IMR-90 (cell line): Measurements from ENCODE around the gene LRPPRC. TPM values are rescaled to one million over a fixed set of nuclear protein-coding genes. Genes with fewer than 3 reads are reported as not detected.

Experiments used
- ATAC-seq: fragments of 200-7000 bp; cut with Tn5 transposase; 2 replicates; pipeline ENCODE4 v1.9.1; 2020; ENCODE audit warnings: low read depth, mild to moderate bottlenecking, moderate library complexity
- BruUV-seq: library from RNA; stranded (reverse); fragments of 400-500 nt; replicated peaks from 2 replicates; lab custom pipeline; 2021; lab: Mats Ljungman, UMichigan
- CTCF ChIA-PET: fragments of 300-600 bp; formaldehyde crosslinking; extraction: SDS; loops from one replicate; lab custom pipeline; 2021; ENCODE audit warnings: antibody characterized with exemption; lab: Yijun Ruan, JAX
- POLR2A ChIA-PET: fragments of 300-600 bp; sonication (Branson Sonifier 250); formaldehyde crosslinking; loops from one replicate; lab custom pipeline; 2022; ENCODE audit warnings: antibody characterized with exemption; ENCODE audit not compliant: unreplicated experiment; lab: Charles Lee
- DNase-seq: peaks from one replicate; pipeline ENCODE4 v3.0.0; 2013
- H2AFZ ChIP-seq: replicated peaks from 2 replicates; pipeline ENCODE3; 2013; ENCODE audit warnings: low read length, mild to moderate bottlenecking; ENCODE audit not compliant: poor library complexity
- H2AK5ac ChIP-seq: 2 replicates; pipeline ENCODE4 v1.6.1; 2013; ENCODE audit warnings: low read depth, low read length, inconsistent platforms
- H2AK9ac ChIP-seq: replicated peaks from 2 replicates; pipeline ENCODE3; 2013; ENCODE audit warnings: mild to moderate bottlenecking, low read depth, low read length, moderate library complexity; ENCODE audit not compliant: poor library complexity
- H2BK120ac ChIP-seq: 2 replicates; pipeline ENCODE4 v1.6.1; 2013; ENCODE audit warnings: low read depth, low read length, inconsistent platforms
- H2BK15ac ChIP-seq: 3 replicates; pipeline ENCODE4 v1.6.1; 2013; ENCODE audit warnings: low read depth, low read length, inconsistent platforms
- H2BK20ac ChIP-seq: 2 replicates; pipeline ENCODE4 v1.6.1; 2013; ENCODE audit warnings: low read depth, mild to moderate bottlenecking, inconsistent platforms, low read length, moderate library complexity
- H2BK5ac ChIP-seq: 2 replicates; pipeline ENCODE4 v1.6.1; 2013; ENCODE audit warnings: mild to moderate bottlenecking, low read depth, low read length, inconsistent platforms; ENCODE audit not compliant: poor library complexity, severe bottlenecking
- H3K14ac ChIP-seq: replicated peaks from 2 replicates; pipeline ENCODE4 v1.6.1; 2013; ENCODE audit warnings: low read depth, low read length, inconsistent platforms
- H3K18ac ChIP-seq: 2 replicates; pipeline ENCODE4 v1.6.1; 2013; ENCODE audit warnings: low read depth, low read length, control low read depth
- H3K23ac ChIP-seq: 2 replicates; pipeline ENCODE4 v1.6.1; 2013; ENCODE audit warnings: low read depth, low read length, inconsistent platforms
- H3K27ac ChIP-seq: 2 replicates; pipeline ENCODE4 v1.5.1; 2013; ENCODE audit warnings: mild to moderate bottlenecking, control low read depth, low read length; ENCODE audit not compliant: insufficient read depth
- H3K27me3 ChIP-seq: 2 replicates; pipeline ENCODE4 v1.6.1; 2013; ENCODE audit warnings: low read length; ENCODE audit not compliant: control insufficient read depth, insufficient read depth
- H3K36me3 ChIP-seq: 2 replicates; pipeline ENCODE4 v1.6.1; 2013; ENCODE audit warnings: low read length, mixed read lengths; ENCODE audit not compliant: control insufficient read depth, insufficient read depth
- H3K4ac ChIP-seq: 2 replicates; pipeline ENCODE4 v1.6.1; 2013; ENCODE audit warnings: low read depth, low read length, inconsistent platforms
- H3K4me1 ChIP-seq: 2 replicates; pipeline ENCODE4 v1.6.1; 2013; ENCODE audit warnings: low read length, mixed read lengths; ENCODE audit not compliant: control insufficient read depth, insufficient read depth
- H3K4me2 ChIP-seq: 2 replicates; pipeline ENCODE4 v1.6.1; 2013; ENCODE audit warnings: low read depth, mild to moderate bottlenecking, control low read depth, low read length, moderate library complexity
- H3K4me3 ChIP-seq: 2 replicates; pipeline ENCODE4 v1.5.1; 2013; ENCODE audit warnings: low read depth, mild to moderate bottlenecking, control low read depth, low read length, moderate library complexity; ENCODE audit not compliant: insufficient read depth
- H3K56ac ChIP-seq: 2 replicates; pipeline ENCODE4 v1.6.1; 2013; ENCODE audit warnings: low read length, inconsistent platforms; ENCODE audit not compliant: insufficient read depth; ENCODE audit errors: extremely low read depth
- H3K79me1 ChIP-seq, 2 experiments: 2 replicates each; pipeline ENCODE4 v1.6.1; 2013; ENCODE audit warnings: low read length in 2 of 2, inconsistent platforms in 1 of 2, low read depth in 1 of 2
- H3K9ac ChIP-seq: 2 replicates; pipeline ENCODE4 v1.6.1; 2013; ENCODE audit warnings: low read depth, low read length, control low read depth
- H3K9me1 ChIP-seq: 2 replicates; pipeline ENCODE4 v1.6.1; 2013; ENCODE audit warnings: low read length, inconsistent platforms; ENCODE audit not compliant: insufficient read depth
- H3K9me3 ChIP-seq: 2 replicates; pipeline ENCODE4 v1.6.1; 2013; ENCODE audit warnings: low read length; ENCODE audit not compliant: control insufficient read depth, insufficient read depth
- H4K20me1 ChIP-seq: 2 replicates; pipeline ENCODE4 v1.6.1; 2013; ENCODE audit warnings: low read length, inconsistent platforms; ENCODE audit not compliant: insufficient read depth
- H4K5ac ChIP-seq: 2 replicates; pipeline ENCODE4 v1.6.1; 2013; ENCODE audit warnings: mild to moderate bottlenecking, low read depth, low read length, control low read depth
- H4K8ac ChIP-seq, 2 experiments: 2 replicates each; pipeline ENCODE4 v1.6.1; 2013; ENCODE audit warnings: low read depth in 2 of 2, low read length in 2 of 2, control low read depth in 1 of 2, inconsistent platforms in 1 of 2
- H4K91ac ChIP-seq: 2 replicates; pipeline ENCODE4 v1.6.1; 2013; ENCODE audit warnings: low read depth, low read length, inconsistent platforms; ENCODE audit not compliant: insufficient read depth
- FOS ChIP-seq: fragments of 150-350 bp; IDR thresholded peaks from 2 replicates; pipeline ENCODE4 v1.6.1; 2016; ENCODE audit warnings: low read depth, low read length
- RAD21 ChIP-seq: IDR thresholded peaks from 2 replicates; pipeline ENCODE4 v1.6.1; 2012; ENCODE audit warnings: low read length, improper control_type of control experiment
- SMC3 ChIP-seq: fragments of 150-350 bp; IDR thresholded peaks from 2 replicates; pipeline ENCODE4 v1.6.1; 2016; ENCODE audit warnings: low read depth, mild to moderate bottlenecking, antibody characterized with exemption, low read length, moderate library complexity
- USF2 ChIP-seq: fragments of 150-350 bp; IDR thresholded peaks from 2 replicates; pipeline ENCODE4 v1.6.1; 2017; ENCODE audit warnings: mild to moderate bottlenecking, antibody characterized with exemption, low read length, low read depth
- WGBS, 2 experiments: methylation state at CpG; one replicate each; pipeline versions ENCODE4 v1.1.5 to v1.1.7; 2013; ENCODE audit warnings: missing lambda C conversion rate in 2 of 2; ENCODE audit not compliant: insufficient read length in 1 of 2; ENCODE audit errors: extremely low coverage in 2 of 2; 5-methylcytosine and 5-hydroxymethylcytosine counted together
- dilution Hi-C: fragments of 300-500 bp; cut with HindIII; formaldehyde crosslinking; loops from one replicate; pipeline ENCODE4 v1.14.3; 2018; ENCODE audit warnings: low sequenced_read_pairs; ENCODE audit not compliant: unreplicated experiment
- in situ Hi-C: fragments of 300-500 bp; cut with MboI; formaldehyde crosslinking; loops from 3 replicates; pipeline ENCODE4 v1.14.3; 2019; ENCODE audit warnings: low sequenced_read_pairs, inconsistent platforms, mixed read lengths
- intact Hi-C: fragments of 100-400 bp; cut with micrococcal nuclease; formaldehyde crosslinking; loops from 2 replicates; pipeline ENCODE4 v1.10.0; 2022
- polyA plus RNA-seq, 3 experiments: library from polyadenylated mRNA; depleted of rRNA; stranded (reverse); fragments of >200 nt; gene quantifications; 2 replicates each; pipeline ENCODE4 v1.2.3, GENCODE V29; 2012; ENCODE audit warnings: low replicate concordance in 1 of 3
- total RNA-seq: library from RNA; depleted of rRNA; stranded (reverse); fragments of >200 nt; gene quantifications from 2 replicates; pipeline ENCODE4 v1.2.3, GENCODE V29; 2012

LRPPRC gene
- total and polyA plus RNA-seq, 2 of the 4 experiments (the other 2 are of a cell fraction) = 30.4 to 36.0 TPM

- Histone ChIP-seq H3K4me2 (no peak overlapping the region), H2BK15ac (no peak overlapping the region), H2BK120ac (no peak overlapping the region), H3K79me1 (no peaks in the 10 kb centered on the region; a peak in 2 of 4 replicates), H3K56ac (no peak overlapping the region), H3K4ac (no peak overlapping the region), H3K9me3 (no peaks in the 10 kb centered on the region), H3K14ac (no peak overlapping the region), H4K8ac (no peak overlapping the region), H2AK9ac (no peak overlapping the region), H4K5ac (no peak overlapping the region), H3K9ac (no peak overlapping the region), H2AFZ (no peak overlapping the region), H3K36me3 (peaks cover 22% of the 10 kb centered on the region), H3K27ac (no peak overlapping the region), H3K9me1 (0 out of 2 replicates have a peak, but pooled peaks cover 3% of the 10 kb centered on the region), H4K20me1 (peaks cover 6% of the 10 kb centered on the region; the same call in 1 of the 2 replicates), H3K18ac (no peak overlapping the region), H3K4me3 (no peak overlapping the region), H3K23ac (no peak overlapping the region), H3K27me3 (no peaks in the 10 kb centered on the region), H3K4me1 (peaks cover 2% of the 10 kb centered on the region), H2AK5ac (no peak overlapping the region), H2BK5ac (no peak overlapping the region), H2BK20ac (no peak overlapping the region), H4K91ac (no peak overlapping the region)
- dilution Hi-C loops = no loop called here
- no peak for TF ChIP-seq RAD21
- TF ChIP-seq SMC3 = no peak
- no peak for TF ChIP-seq FOS
- TF ChIP-seq USF2 = no peak
- ATAC-seq (no peak), DNase-seq (no peak)
- no CpG with 5 or more reads among the region's 2 CpGs for WGBS, 2 experiments
- in situ Hi-C loops = no loop called here
- ChIA-PET POLR2A (no interaction called here), CTCF (no interaction called here)
- intact Hi-C loops = no loop called here
- no TSS peak for BruUV-seq
These were observed 101.0 kb downstream of the LRPPRC start for GRCh38 chr2:43894743-43895142.
